GM06990 (cell line): ENCODE results near the gene LTBP3.

Experiments used
- DNase-seq: peaks from one replicate; pipeline ENCODE4 v3.0.0-alpha.2; 2011; ENCODE audit not compliant: insufficient read length; ENCODE audit errors: extremely low read depth
- H3K27me3 ChIP-seq: replicated peaks from 2 replicates; pipeline ENCODE4 v1.6.0; 2011; ENCODE audit warnings: low read length; ENCODE audit not compliant: control insufficient read depth, insufficient read depth
- H3K36me3 ChIP-seq: 2 replicates; pipeline ENCODE4 v1.5.1; 2011; ENCODE audit warnings: low read length; ENCODE audit not compliant: control insufficient read depth, insufficient read depth
- H3K4me3 ChIP-seq: replicated peaks from 2 replicates; pipeline ENCODE4 v1.5.1; 2011; ENCODE audit warnings: low read depth, mild to moderate bottlenecking, control low read depth, low read length
- TF ChIP-seq, protein P1 (sequence below): IDR thresholded peaks from 2 replicates; pipeline ENCODE4 v1.5.1; 2011; ENCODE audit warnings: low read length, control low read depth, mild to moderate bottlenecking, inconsistent platforms; ENCODE audit not compliant: insufficient read depth, poor library complexity, severe bottlenecking

LTBP3 gene

DNA sequence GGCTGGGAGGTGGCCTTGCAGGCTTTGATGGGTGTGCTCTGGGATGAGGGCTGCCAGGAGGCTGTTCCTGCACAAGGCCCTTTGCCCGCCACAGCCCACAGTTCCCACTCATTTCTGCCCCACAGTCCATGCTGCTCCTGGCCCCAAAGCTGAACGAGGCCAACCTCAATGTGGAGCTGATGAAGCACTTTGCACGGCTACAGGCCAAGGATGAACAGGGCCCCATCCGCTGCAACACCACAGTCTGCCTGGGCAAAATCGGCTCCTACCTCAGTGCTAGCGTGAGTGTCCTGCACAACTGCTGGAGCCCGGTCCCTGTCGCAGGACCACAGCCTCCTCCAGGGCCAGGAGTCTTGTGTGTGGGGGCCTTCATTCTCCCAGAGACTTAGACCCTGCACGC lies 23.1 kb downstream of the LTBP3 start:
- TF ChIP-seq, protein P1, sequence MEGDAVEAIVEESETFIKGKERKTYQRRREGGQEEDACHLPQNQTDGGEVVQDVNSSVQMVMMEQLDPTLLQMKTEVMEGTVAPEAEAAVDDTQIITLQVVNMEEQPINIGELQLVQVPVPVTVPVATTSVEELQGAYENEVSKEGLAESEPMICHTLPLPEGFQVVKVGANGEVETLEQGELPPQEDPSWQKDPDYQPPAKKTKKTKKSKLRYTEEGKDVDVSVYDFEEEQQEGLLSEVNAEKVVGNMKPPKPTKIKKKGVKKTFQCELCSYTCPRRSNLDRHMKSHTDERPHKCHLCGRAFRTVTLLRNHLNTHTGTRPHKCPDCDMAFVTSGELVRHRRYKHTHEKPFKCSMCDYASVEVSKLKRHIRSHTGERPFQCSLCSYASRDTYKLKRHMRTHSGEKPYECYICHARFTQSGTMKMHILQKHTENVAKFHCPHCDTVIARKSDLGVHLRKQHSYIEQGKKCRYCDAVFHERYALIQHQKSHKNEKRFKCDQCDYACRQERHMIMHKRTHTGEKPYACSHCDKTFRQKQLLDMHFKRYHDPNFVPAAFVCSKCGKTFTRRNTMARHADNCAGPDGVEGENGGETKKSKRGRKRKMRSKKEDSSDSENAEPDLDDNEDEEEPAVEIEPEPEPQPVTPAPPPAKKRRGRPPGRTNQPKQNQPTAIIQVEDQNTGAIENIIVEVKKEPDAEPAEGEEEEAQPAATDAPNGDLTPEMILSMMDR, result no peak
- peaks cover 48% of the 10 kb centered on the region for H3K36me3 ChIP-seq
- H3K4me3 ChIP-seq, result no peak overlapping the region
- DNase-seq, result no peak
- no peaks in the 10 kb centered on the region for H3K27me3 ChIP-seq

GRCh38 chr11:65532388-65533064 lies 25.6 kb downstream of the LTBP3 start:
- H3K36me3 ChIP-seq, result peaks cover 47% of the 10 kb centered on the region
- no peak for DNase-seq
- no peak overlapping the region for H3K4me3 ChIP-seq
- no peaks in the 10 kb centered on the region for H3K27me3 ChIP-seq
- TF ChIP-seq, protein P1, result no peak

DNA sequence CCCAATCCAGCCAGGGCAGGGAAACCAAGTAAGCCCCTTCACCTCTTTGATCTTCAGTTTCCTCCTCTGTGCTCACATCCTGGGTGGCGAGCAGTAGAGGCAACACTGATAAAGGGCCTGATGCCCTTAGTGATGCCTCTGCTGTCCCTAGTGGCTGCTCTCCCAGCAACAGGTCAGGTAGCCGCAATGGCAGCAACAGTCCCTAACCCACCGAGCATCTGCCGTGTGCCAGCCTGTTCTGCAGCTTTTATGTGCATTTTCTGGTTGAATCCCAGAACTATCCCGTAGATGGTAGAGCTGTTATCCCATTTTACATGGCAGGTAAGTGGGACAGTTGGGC lies 28.0 kb downstream of the LTBP3 start:
- TF ChIP-seq, protein P1, result peak; percentile 41
- Histone ChIP-seq H3K36me3 (peaks cover 34% of the 10 kb centered on the region), H3K4me3 (no peak overlapping the region), H3K27me3 (no peaks in the 10 kb centered on the region)
- no peak for DNase-seq

DNA sequence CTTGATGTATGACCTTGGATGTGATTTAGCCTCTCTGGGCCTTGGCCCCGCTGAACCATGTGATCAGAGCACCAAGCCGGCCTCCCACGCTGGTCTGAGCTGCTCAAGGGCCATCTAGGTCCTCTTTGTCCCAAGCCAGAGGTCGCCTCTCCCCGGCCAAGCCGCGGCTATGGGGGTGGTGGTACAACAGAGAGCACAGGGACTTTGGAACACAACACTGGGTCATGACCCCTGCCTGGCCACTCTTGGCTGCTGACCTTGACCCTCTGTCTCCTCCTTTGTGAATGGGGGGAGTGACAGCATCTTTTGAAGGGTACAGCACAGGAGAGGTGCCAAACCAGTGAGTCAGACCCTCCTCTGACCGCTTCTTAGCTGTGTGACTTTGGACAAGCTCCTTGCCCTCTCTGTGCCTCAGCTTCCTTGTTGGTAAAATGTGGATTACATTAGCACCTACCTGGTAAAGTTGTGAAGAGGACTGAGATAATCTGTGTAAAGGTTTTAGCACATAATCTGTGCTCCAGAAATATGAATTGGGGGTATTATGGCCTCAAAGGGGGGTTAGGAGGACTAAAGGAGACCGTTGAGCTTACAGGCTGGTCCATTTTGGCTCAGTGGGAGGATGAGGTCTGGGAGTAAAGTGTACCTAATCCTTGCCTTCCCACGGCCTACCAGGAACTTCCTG lies 28.5 kb downstream of the LTBP3 start:
- H3K27me3 ChIP-seq, result no peaks in the 10 kb centered on the region
- no peak overlapping the region for H3K4me3 ChIP-seq
- H3K36me3 ChIP-seq, result peaks cover 31% of the 10 kb centered on the region
- TF ChIP-seq, protein P1, result no peak
- no peak for DNase-seq

DNA sequence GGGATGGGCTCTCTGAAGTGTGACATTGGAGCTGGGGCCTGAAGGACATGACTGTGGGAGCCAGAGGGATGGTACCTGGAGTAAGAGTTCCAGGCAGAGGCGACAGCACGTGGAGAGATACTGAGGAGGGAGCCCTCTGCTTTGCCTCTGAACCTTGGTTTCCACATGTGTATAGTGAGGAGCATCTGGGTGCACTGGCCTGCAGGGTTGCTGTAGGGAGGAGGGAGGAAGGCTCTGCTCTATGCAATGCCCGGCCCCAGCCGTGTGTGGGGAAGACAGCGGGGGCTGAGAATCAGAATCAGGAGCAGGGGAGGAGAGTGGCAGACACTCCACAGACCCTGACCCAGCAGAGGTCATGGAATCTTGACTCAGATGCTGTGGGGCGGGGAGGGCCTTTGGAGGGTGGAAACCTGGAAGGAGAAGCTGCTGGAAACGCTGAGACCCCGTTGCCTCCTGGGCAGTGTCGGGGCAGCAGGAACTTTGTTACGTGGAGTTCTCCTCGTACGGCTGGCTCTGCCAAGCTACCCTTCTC lies 29.3 kb downstream of the LTBP3 start:
- TF ChIP-seq, protein P1, result no peak
- H3K36me3 ChIP-seq, result peaks cover 31% of the 10 kb centered on the region
- no peak overlapping the region for H3K4me3 ChIP-seq
- DNase-seq, result no peak
- no peaks in the 10 kb centered on the region for H3K27me3 ChIP-seq

- no peak overlapping the region for H3K4me3 ChIP-seq
- H3K27me3 ChIP-seq, result no peaks in the 10 kb centered on the region
- TF ChIP-seq, protein P1, result no peak
- no peak for DNase-seq
- peaks cover 24% of the 10 kb centered on the region for H3K36me3 ChIP-seq
Measured at GRCh38 chr11:65526744-65527143, 31.4 kb downstream of the LTBP3 start.
